OCI-LY7 (cell line): ENCODE measurements around the gene CFAP74. TPM values are rescaled to one million over a fixed set of nuclear protein-coding genes. Genes with fewer than 3 reads are reported as not detected.

ENCODE experiments used
- BruUV-seq: library from RNA; stranded (reverse); fragments of 400-500 nt; replicated peaks from 2 replicates; lab custom pipeline; 2021; lab: Mats Ljungman, UMichigan
- CTCF ChIA-PET: fragments of 300-600 bp; sonication (Branson Sonifier 250); formaldehyde crosslinking; loops from one replicate; lab custom pipeline; 2022; ENCODE audit warnings: antibody characterized with exemption; ENCODE audit not compliant: unreplicated experiment; lab: Charles Lee
- POLR2A ChIA-PET: fragments of 300-600 bp; sonication (Branson Sonifier 250); formaldehyde crosslinking; loops from one replicate; lab custom pipeline; 2022; ENCODE audit warnings: antibody characterized with exemption; lab: Charles Lee
- DNase-seq: peaks from one replicate; pipeline ENCODE4 v3.0.0-alpha.2; 2015; ENCODE audit warnings: low spot score
- H2AFZ ChIP-seq: fragments of 200-600 bp; sonication (generic), shearing (Covaris generic); 2 replicates; pipeline ENCODE4 v1.6.1; 2014; ENCODE audit warnings: mild to moderate bottlenecking, antibody characterized with exemption, low read length, moderate library complexity
- H3K27ac ChIP-seq: fragments of 200-600 bp; sonication (generic); 2 replicates; pipeline ENCODE4 v1.5.1; 2014; ENCODE audit warnings: mixed run types, low read depth, mild to moderate bottlenecking, moderate library complexity, low read length, inconsistent platforms; ENCODE audit not compliant: poor library complexity, severe bottlenecking
- H3K36me3 ChIP-seq: fragments of 200-600 bp; sonication (generic); 2 replicates; pipeline ENCODE4 v1.6.1; 2014; ENCODE audit warnings: mild to moderate bottlenecking, antibody characterized with exemption, low read length, moderate library complexity, mixed read lengths; ENCODE audit not compliant: insufficient read depth
- H3K4me1 ChIP-seq: fragments of 200-600 bp; sonication (generic); 2 replicates; pipeline ENCODE4 v1.5.1; 2014; ENCODE audit warnings: mild to moderate bottlenecking, low read length; ENCODE audit not compliant: insufficient read depth, poor library complexity, severe bottlenecking
- H3K4me2 ChIP-seq: fragments of 200-600 bp; sonication (generic); 2 replicates; pipeline ENCODE4 v1.6.1; 2014; ENCODE audit warnings: mild to moderate bottlenecking, low read length
- H3K4me3 ChIP-seq: fragments of 200-600 bp; sonication (generic); 2 replicates; pipeline ENCODE4 v1.5.1; 2014; ENCODE audit warnings: mild to moderate bottlenecking, low read depth, low read length; ENCODE audit not compliant: poor library complexity, severe bottlenecking
- H3K79me2 ChIP-seq: fragments of 200-600 bp; sonication (generic); 2 replicates; pipeline ENCODE4 v1.6.1; 2016; ENCODE audit warnings: low read depth, mild to moderate bottlenecking, low read length, moderate library complexity, mixed read lengths; ENCODE audit not compliant: insufficient read depth
- H3K9me2 ChIP-seq: fragments of 200-600 bp; sonication (generic); 2 replicates; pipeline ENCODE4 v1.6.1; 2016; ENCODE audit warnings: mild to moderate bottlenecking, low read length, mixed read lengths; ENCODE audit not compliant: insufficient read depth
- H3K9me3 ChIP-seq: fragments of 200-600 bp; sonication (generic); 2 replicates; pipeline ENCODE4 v1.6.1; 2014; ENCODE audit warnings: mild to moderate bottlenecking, mixed run types, low read length, mixed read lengths
- H4K20me1 ChIP-seq: fragments of 200-600 bp; sonication (generic); 2 replicates; pipeline ENCODE4 v1.6.1; 2014; ENCODE audit warnings: mild to moderate bottlenecking, antibody characterized with exemption, low read length, moderate library complexity, mixed read lengths; ENCODE audit not compliant: insufficient read depth
- CTCF ChIP-seq: fragments of 200-600 bp; sonication (generic); conservative IDR thresholded peaks from 2 replicates; pipeline ENCODE4 v1.5.1; 2014; ENCODE audit warnings: mild to moderate bottlenecking, antibody characterized with exemption, low read length, moderate library complexity, mixed read lengths
- EZH2phosphoT487 ChIP-seq: fragments of 200-600 bp; sonication (generic); IDR thresholded peaks from 2 replicates; pipeline ENCODE4 v1.6.1; 2018; ENCODE audit warnings: low read depth, borderline replicate concordance, mild to moderate bottlenecking, mixed run types, antibody characterized with exemption, low read length, moderate library complexity, mixed read lengths
- intact Hi-C: fragments of 100-400 bp; cut with micrococcal nuclease; formaldehyde crosslinking; loops from one replicate; pipeline ENCODE4 v1.10.0; 2022; ENCODE audit not compliant: unreplicated experiment
- total RNA-seq, 2 experiments: library from RNA; depleted of rRNA in 1 of 2; stranded (reverse); fragments of >200 nt in 1 of 2; shearing (Covaris generic) in 1 of 2; gene quantifications; 2 replicates each; pipeline ENCODE4 v1.2.3, GENCODE V29; 2014 to 2022

The CFAP74 gene
- total RNA-seq, 2 experiments from 2014 or later = not detected

GRCh38 chr1:1986451-1987141, 17.0 kb downstream of the CFAP74 start:
- POLR2A ChIA-PET = interaction anchor here (0.7 kb wide), 1 partner anchor 31 kb away, joined by 3 read pairs; no protein-coding TSS in a partner anchor
- no TSS peak for BruUV-seq
- Histone ChIP-seq H3K9me2 (no peaks in the 10 kb centered on the region), H3K4me2 (no peak overlapping the region), H4K20me1 (no peaks in the 10 kb centered on the region), H3K4me1 (no peaks in the 10 kb centered on the region), H3K79me2 (no peaks in the 10 kb centered on the region), H3K4me3 (no peak overlapping the region), H3K9me3 (no peaks in the 10 kb centered on the region), H3K36me3 (no peaks in the 10 kb centered on the region), H2AFZ (no peak overlapping the region), H3K27ac (no peak overlapping the region)
- CTCF ChIA-PET = no interaction called here
- intact Hi-C loops = no loop called here
- DNase-seq = no peak
- TF ChIP-seq EZH2phosphoT487 (no peak), CTCF (no peak)

- Histone ChIP-seq H3K27ac (no peak overlapping the region), H3K79me2 (no peaks in the 10 kb centered on the region), H3K9me2 (no peaks in the 10 kb centered on the region), H3K9me3 (no peaks in the 10 kb centered on the region; the same call in 1 of the 2 replicates), H3K4me3 (no peak overlapping the region), H3K4me1 (no peaks in the 10 kb centered on the region), H3K36me3 (no peaks in the 10 kb centered on the region), H3K4me2 (no peak overlapping the region), H4K20me1 (no peaks in the 10 kb centered on the region), H2AFZ (no peak overlapping the region)
- intact Hi-C loops = no loop called here
- POLR2A ChIA-PET = no interaction called here
- TF ChIP-seq EZH2phosphoT487 (no peak), CTCF (no peak)
- CTCF ChIA-PET = no interaction called here
- no TSS peak for BruUV-seq
- DNase-seq = no peak
Measured at GRCh38 chr1:1985375-1986050, 18.1 kb downstream of the CFAP74 start.

- Histone ChIP-seq H2AFZ (no peak overlapping the region), H3K4me1 (no peaks in the 10 kb centered on the region), H3K27ac (no peak overlapping the region), H3K9me3 (no peaks in the 10 kb centered on the region; the same call in 1 of the 2 replicates), H3K9me2 (no peaks in the 10 kb centered on the region), H4K20me1 (no peaks in the 10 kb centered on the region), H3K36me3 (no peaks in the 10 kb centered on the region), H3K79me2 (no peaks in the 10 kb centered on the region), H3K4me2 (no peak overlapping the region), H3K4me3 (no peak overlapping the region)
- DNase-seq = no peak
- BruUV-seq = no TSS peak
- TF ChIP-seq CTCF (no peak), EZH2phosphoT487 (no peak)
- CTCF ChIA-PET = no interaction called here
- intact Hi-C loops = no loop called here
- POLR2A ChIA-PET = no interaction called here
Measured at GRCh38 chr1:1984560-1985070, 19.0 kb downstream of the CFAP74 start.
